Type B pancreatic cell (in vitro differentiated cells): Measurements from ENCODE around the gene MTA1. TPM values are rescaled to one million over a fixed set of nuclear protein-coding genes. Genes with fewer than 3 reads are reported as not detected.

Experiments used
- DNase-seq: peaks from one replicate; pipeline ENCODE4 v3.0.0; 2021; ENCODE audit warnings: mixed read lengths; ENCODE audit not compliant: unreplicated experiment; ENCODE audit errors: extremely low spot score
- H3K27ac Mint-ChIP-seq: 2 replicates; pipeline ENCODE4 v1.8.0; 2021; ENCODE audit warnings: mild to moderate bottlenecking, mixed read lengths
- H3K27me3 Mint-ChIP-seq: 2 replicates; pipeline ENCODE4 v1.8.0; 2021; ENCODE audit warnings: mixed read lengths
- H3K36me3 Mint-ChIP-seq: 2 replicates; pipeline ENCODE4 v1.8.0; 2021; ENCODE audit warnings: mixed read lengths
- H3K4me1 Mint-ChIP-seq: one replicate; pipeline ENCODE4 v1.8.0; 2021; ENCODE audit warnings: mixed read lengths; ENCODE audit not compliant: unreplicated experiment
- H3K4me3 Mint-ChIP-seq: 2 replicates; pipeline ENCODE4 v1.8.0; 2021; ENCODE audit warnings: mild to moderate bottlenecking, mixed read lengths
- H3K9me3 Mint-ChIP-seq: 2 replicates; pipeline ENCODE4 v1.8.0; 2021; ENCODE audit warnings: mixed read lengths
- total RNA-seq: library from RNA; stranded (reverse); gene quantifications from 2 replicates; pipeline ENCODE4 v1.2.1, GENCODE V29; 2021; ENCODE audit warnings: low replicate concordance
- TF ChIP-seq, protein P1 (sequence below): fragments of 200-600 bp; sonication (generic); conservative IDR thresholded peaks from 2 replicates; pipeline ENCODE4 v1.5.0; 2021; ENCODE audit warnings: antibody characterized with exemption, mild to moderate bottlenecking

The MTA1 gene
- total RNA-seq, 1 donor from 2014 or later, result 194 TPM

DNA sequence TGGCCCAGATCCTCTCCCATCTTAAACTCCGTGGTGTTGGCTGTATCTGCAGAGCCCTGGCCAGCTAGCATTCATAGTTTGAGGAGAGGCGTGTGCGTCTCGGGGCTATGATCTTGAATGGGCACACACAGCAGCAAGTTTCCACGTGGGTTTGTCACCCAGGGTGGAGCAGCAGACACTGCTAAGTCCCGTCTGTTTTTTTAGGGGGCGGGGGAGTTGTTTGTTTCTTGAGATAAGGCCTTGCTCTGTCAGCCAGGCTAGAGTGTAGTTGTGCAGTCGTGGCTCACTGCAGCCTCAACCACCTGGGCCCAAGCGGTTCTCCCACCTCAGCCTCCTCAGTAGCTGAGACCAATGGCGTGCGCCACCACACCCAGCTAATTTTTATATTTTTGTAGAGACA, 41.4 kb upstream of the MTA1 start:
- TF ChIP-seq, protein P1, sequence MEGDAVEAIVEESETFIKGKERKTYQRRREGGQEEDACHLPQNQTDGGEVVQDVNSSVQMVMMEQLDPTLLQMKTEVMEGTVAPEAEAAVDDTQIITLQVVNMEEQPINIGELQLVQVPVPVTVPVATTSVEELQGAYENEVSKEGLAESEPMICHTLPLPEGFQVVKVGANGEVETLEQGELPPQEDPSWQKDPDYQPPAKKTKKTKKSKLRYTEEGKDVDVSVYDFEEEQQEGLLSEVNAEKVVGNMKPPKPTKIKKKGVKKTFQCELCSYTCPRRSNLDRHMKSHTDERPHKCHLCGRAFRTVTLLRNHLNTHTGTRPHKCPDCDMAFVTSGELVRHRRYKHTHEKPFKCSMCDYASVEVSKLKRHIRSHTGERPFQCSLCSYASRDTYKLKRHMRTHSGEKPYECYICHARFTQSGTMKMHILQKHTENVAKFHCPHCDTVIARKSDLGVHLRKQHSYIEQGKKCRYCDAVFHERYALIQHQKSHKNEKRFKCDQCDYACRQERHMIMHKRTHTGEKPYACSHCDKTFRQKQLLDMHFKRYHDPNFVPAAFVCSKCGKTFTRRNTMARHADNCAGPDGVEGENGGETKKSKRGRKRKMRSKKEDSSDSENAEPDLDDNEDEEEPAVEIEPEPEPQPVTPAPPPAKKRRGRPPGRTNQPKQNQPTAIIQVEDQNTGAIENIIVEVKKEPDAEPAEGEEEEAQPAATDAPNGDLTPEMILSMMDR, result no peak
- no peaks in the 10 kb centered on the region for H3K9me3 Mint-ChIP-seq
- no peak overlapping the region for H3K4me3 Mint-ChIP-seq
- H3K4me1 Mint-ChIP-seq, result peaks cover 3% of the 10 kb centered on the region
- no peak for DNase-seq
- peaks cover 5% of the 10 kb centered on the region for H3K36me3 Mint-ChIP-seq
- peak overlapping the region; percentile 42 for H3K27ac Mint-ChIP-seq
- H3K27me3 Mint-ChIP-seq, result no peaks in the 10 kb centered on the region

DNA sequence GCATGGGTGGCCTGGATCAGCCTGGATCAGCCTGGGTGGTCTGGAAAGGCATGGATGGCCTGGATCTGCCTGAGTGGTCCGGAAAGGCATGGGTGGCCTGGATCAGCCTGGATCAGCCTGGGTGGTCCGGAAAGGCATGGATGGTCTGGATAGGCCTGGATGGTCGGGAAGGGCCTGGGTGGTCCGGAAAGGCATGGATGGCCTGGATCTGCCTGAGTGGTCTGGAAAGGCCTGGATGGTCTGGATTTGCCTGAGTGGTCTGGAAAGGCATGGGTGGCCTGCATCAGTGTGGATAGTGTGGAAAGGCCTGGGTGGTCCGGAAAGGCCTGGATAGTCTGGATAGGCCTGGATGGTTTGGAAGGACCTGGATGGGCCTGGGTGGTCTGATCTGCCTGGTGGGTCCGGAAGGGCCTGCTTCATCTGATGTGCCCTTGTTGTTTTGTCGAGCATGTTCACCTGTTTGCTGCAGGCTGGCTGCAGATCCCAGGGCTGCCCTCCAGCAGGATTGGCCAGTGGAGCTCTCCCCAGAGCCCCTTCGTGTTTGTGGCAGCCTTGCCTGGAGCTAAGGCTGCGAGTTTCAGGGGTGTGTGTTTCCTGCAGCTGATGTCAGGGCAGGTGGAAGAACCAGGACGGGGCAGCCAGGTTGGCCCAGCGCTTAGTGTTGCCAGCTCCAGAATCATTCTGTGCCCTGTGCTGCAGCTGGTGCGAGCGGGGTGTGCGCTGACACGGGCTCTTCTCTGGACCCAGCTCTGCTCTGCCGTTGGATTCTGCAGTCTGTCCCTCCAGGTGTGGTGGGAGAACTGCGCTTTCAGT, 40.5 kb upstream of the MTA1 start:
- peaks cover 3% of the 10 kb centered on the region for H3K4me1 Mint-ChIP-seq
- TF ChIP-seq, protein P1, result no peak
- no peak for DNase-seq
- H3K9me3 Mint-ChIP-seq, result no peaks in the 10 kb centered on the region
- peaks cover 8% of the 10 kb centered on the region for H3K36me3 Mint-ChIP-seq
- no peaks in the 10 kb centered on the region for H3K27me3 Mint-ChIP-seq
- H3K27ac Mint-ChIP-seq, result peak overlapping the region; percentile 34
- H3K4me3 Mint-ChIP-seq, result no peak overlapping the region

DNA sequence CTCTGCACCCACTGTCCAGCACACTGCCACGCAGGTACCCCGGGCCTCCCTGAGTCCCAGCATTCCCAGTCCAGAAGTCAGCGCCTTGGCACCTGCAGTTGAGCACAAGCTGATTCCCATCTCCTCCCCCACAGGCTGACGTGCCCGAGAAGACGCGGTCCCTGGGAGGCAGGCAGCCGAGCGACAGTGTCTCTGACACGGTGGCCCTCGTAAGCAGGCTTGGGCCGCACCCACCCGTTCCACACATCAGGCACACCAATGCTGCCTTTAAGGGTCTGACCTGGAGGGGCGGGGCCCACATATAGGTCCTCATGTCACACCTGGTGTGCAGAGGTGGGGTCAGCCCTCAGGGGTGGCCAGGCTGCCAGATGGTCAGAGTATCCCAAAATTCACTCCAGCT, 39.7 kb upstream of the MTA1 start:
- Mint-ChIP-seq H3K4me1 (peaks cover 3% of the 10 kb centered on the region), H3K4me3 (no peak overlapping the region), H3K9me3 (no peaks in the 10 kb centered on the region), H3K27me3 (no peaks in the 10 kb centered on the region), H3K27ac (no peak overlapping the region), H3K36me3 (peaks cover 4% of the 10 kb centered on the region)
- TF ChIP-seq, protein P1, result no peak
- DNase-seq, result no peak

DNA sequence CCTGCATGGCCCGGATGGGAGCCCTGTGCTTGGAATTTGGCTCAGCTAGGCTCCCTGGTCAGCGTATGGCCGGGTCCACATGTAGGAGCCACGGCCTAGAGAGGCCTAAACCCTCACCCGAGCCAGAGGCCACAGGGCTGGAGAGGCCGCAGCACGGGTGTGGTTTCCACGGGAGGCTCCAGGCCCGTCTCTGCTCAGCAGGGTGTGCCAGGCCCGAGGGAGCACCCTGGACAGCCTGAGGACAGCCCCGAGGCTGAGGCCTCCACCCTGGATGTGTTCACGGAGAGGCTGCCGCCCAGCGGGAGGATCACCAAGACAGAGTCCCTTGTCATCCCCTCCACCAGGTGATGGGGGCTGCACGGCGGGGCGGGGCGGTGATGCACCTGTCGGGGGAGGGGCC, 38.9 kb upstream of the MTA1 start:
- no peak overlapping the region for H3K4me3 Mint-ChIP-seq
- TF ChIP-seq, protein P1, result no peak
- peaks cover 4% of the 10 kb centered on the region for H3K36me3 Mint-ChIP-seq
- DNase-seq, result no peak
- no peaks in the 10 kb centered on the region for H3K27me3 Mint-ChIP-seq
- H3K27ac Mint-ChIP-seq, result no peak overlapping the region
- no peaks in the 10 kb centered on the region for H3K9me3 Mint-ChIP-seq
- H3K4me1 Mint-ChIP-seq, result no peaks in the 10 kb centered on the region

DNA sequence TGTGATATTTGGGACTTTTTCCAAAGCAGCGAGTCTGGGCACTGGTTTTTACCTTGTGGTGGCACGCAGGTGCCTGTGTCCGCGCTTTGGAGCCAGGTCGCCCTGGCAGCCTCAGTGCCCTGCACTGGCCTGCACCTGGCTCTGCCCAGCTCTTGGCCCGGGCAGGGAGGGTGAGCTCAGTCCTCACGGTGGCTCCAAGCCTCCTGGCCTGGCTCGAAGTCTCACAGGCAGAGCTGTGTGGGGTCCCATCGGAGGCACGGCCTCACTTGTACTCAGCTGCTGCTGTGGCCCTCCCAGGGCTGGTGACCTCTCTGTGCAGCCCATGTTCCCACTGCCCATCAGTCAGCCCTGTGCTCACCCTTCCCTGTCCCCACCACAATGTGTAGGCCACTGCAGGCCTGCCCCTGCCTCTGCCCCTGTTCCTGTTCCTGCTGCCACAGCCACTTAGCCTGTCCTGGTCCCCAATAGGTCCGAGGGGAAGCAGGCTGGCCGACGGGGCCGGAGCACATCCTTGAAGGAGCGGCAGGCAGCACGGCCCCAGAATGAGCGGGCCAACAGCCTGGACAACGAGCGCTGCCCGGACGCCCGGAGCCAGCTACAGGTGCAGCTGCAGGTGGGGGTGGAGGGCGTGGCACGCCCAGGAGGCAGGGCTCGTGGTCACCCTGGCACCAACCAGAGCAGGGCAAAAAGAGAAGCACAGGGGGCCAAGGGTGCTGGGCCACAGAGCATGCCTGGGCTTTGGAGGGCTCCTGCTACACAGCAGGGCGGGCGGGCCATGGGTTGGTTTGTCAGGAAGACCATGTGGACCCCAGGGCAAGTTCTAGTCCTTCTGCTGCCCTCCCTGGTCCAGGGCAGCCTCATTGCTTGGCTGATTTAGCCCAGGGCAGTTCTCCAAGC, 37.9 kb upstream of the MTA1 start:
- no peak overlapping the region for H3K27ac Mint-ChIP-seq
- H3K4me3 Mint-ChIP-seq, result no peak overlapping the region
- DNase-seq, result no peak
- H3K9me3 Mint-ChIP-seq, result no peaks in the 10 kb centered on the region
- H3K4me1 Mint-ChIP-seq, result no peaks in the 10 kb centered on the region
- TF ChIP-seq, protein P1, result no peak
- no peaks in the 10 kb centered on the region for H3K27me3 Mint-ChIP-seq
- H3K36me3 Mint-ChIP-seq, result peaks cover 4% of the 10 kb centered on the region
